GM18505 (cell line): ENCODE results near the gene PRKAG1.

Experiments
- ATAC-seq: cut with Tn5 transposase; IDR thresholded peaks from one replicate; pipeline ENCODE4 v1.9.1; 2021; ENCODE audit not compliant: unreplicated experiment
- POLR2A ChIP-seq: IDR thresholded peaks from 4 replicates; pipeline ENCODE4 v1.6.1; 2011; ENCODE audit warnings: borderline replicate concordance; ENCODE audit not compliant: insufficient read depth, insufficient read length; ENCODE audit errors: extremely low read depth

The PRKAG1 gene

GRCh38 chr12:48997719-48998496 is 20.7 kb downstream of the PRKAG1 start:
- ATAC-seq = no peak
- TF ChIP-seq POLR2A = peak; percentile 44

GRCh38 chr12:48996794-48997718 is 21.5 kb downstream of the PRKAG1 start:
- TF ChIP-seq POLR2A = no peak
- ATAC-seq = no peak

GRCh38 chr12:48995086-48995879 is 23.3 kb downstream of the PRKAG1 start:
- no peak for TF ChIP-seq POLR2A
- no peak for ATAC-seq

GRCh38 chr12:48994224-48995085 is 24.1 kb downstream of the PRKAG1 start:
- no peak for TF ChIP-seq POLR2A
- no peak for ATAC-seq

GRCh38 chr12:48993787-48994186 is 24.8 kb downstream of the PRKAG1 start:
- TF ChIP-seq POLR2A = no peak
- no peak for ATAC-seq

- TF ChIP-seq POLR2A = no peak
- no peak for ATAC-seq
Measured at GRCh38 chr12:48991247-48992050, 27.1 kb downstream of the PRKAG1 start.

GRCh38 chr12:48990552-48990951 is 28.0 kb downstream of the PRKAG1 start:
- TF ChIP-seq POLR2A = no peak
- ATAC-seq = no peak

GRCh38 chr12:48988030-48988649 is 30.4 kb downstream of the PRKAG1 start:
- TF ChIP-seq POLR2A = no peak
- ATAC-seq = no peak

- ATAC-seq = no peak
- no peak for TF ChIP-seq POLR2A
Measured at GRCh38 chr12:48986720-48987291, 31.8 kb downstream of the PRKAG1 start.

GRCh38 chr12:48985901-48986300 is 32.7 kb downstream of the PRKAG1 start:
- no peak for ATAC-seq
- no peak for TF ChIP-seq POLR2A

GRCh38 chr12:48985475-48985897 is 33.1 kb downstream of the PRKAG1 start:
- ATAC-seq = no peak
- no peak for TF ChIP-seq POLR2A
